A673 (cell line): Measurements from ENCODE around the gene GADD45GIP1. TPM values are rescaled to one million over a fixed set of nuclear protein-coding genes. Genes with fewer than 3 reads are reported as not detected.

Experiments
- BruUV-seq: library from RNA; stranded (reverse); fragments of 400-500 nt; replicated peaks from 2 replicates; lab custom pipeline; 2021; lab: Mats Ljungman, UMichigan
- CTCF ChIA-PET: fragments of 300-600 bp; sonication (Branson Sonifier 250); formaldehyde crosslinking; loops from one replicate; lab custom pipeline; 2022; ENCODE audit warnings: antibody characterized with exemption; lab: Charles Lee
- POLR2A ChIA-PET: fragments of 300-600 bp; sonication (Branson Sonifier 250); formaldehyde crosslinking; loops from one replicate; lab custom pipeline; 2022; ENCODE audit warnings: antibody characterized with exemption; ENCODE audit not compliant: low non-redundant PET; lab: Charles Lee
- DNase-seq: peaks from one replicate; pipeline ENCODE4 v3.0.0-alpha.2; 2015; ENCODE audit warnings: low spot score
- H3K27ac ChIP-seq: fragments of 200-600 bp; sonication (generic); 2 replicates; pipeline ENCODE4 v1.5.1; 2016; ENCODE audit warnings: mixed run types, low read depth, mild to moderate bottlenecking, mixed read lengths, antibody characterized with exemption, low read length; ENCODE audit not compliant: poor library complexity, severe bottlenecking
- H3K27me3 ChIP-seq: fragments of 200-600 bp; sonication (generic); replicated peaks from 2 replicates; pipeline ENCODE4 v1.6.1; 2017; ENCODE audit warnings: mixed run types, low read depth, mild to moderate bottlenecking, mixed read lengths, antibody characterized with exemption, low read length; ENCODE audit not compliant: insufficient read depth, poor library complexity
- H3K36me3 ChIP-seq: fragments of 200-600 bp; sonication (generic); 2 replicates; pipeline ENCODE4 v1.6.1; 2016; ENCODE audit warnings: mixed run types, mild to moderate bottlenecking, mixed read lengths, antibody characterized with exemption, low read length; ENCODE audit not compliant: insufficient read depth, poor library complexity, severe bottlenecking
- H3K4me1 ChIP-seq: fragments of 200-600 bp; sonication (generic); 2 replicates; pipeline ENCODE4 v1.6.1; 2017; ENCODE audit warnings: mixed run types, mild to moderate bottlenecking, mixed read lengths, antibody characterized with exemption, low read length; ENCODE audit not compliant: insufficient read depth, poor library complexity, severe bottlenecking
- H3K4me3 ChIP-seq: fragments of 200-600 bp; sonication (generic); 2 replicates; pipeline ENCODE4 v1.5.1; 2016; ENCODE audit warnings: low read depth, mixed run types, mild to moderate bottlenecking, mixed read lengths, low read length; ENCODE audit not compliant: poor library complexity, severe bottlenecking
- H3K9me3 ChIP-seq: fragments of 200-600 bp; sonication (generic); 2 replicates; pipeline ENCODE4 v1.6.1; 2016; ENCODE audit warnings: mixed run types, low read depth, mild to moderate bottlenecking, mixed read lengths, antibody characterized with exemption, low read length; ENCODE audit not compliant: poor library complexity, severe bottlenecking
- EZH2 ChIP-seq: fragments of 200-600 bp; sonication (generic); IDR thresholded peaks from 2 replicates; pipeline ENCODE4 v1.6.1; 2017; ENCODE audit warnings: borderline replicate concordance, low read depth, mild to moderate bottlenecking, mixed read lengths, antibody characterized with exemption, low read length; ENCODE audit not compliant: poor library complexity, severe bottlenecking
- intact Hi-C: fragments of 100-400 bp; cut with micrococcal nuclease; formaldehyde crosslinking; loops from one replicate; pipeline ENCODE4 v1.10.0; 2022; ENCODE audit not compliant: unreplicated experiment
- total RNA-seq: library from RNA; stranded (reverse); gene quantifications from 2 replicates; pipeline ENCODE4 v1.2.3, GENCODE V29; 2021
- TF ChIP-seq, protein P1 (sequence below): fragments of 300-800, 200-600 bp; sonication (generic); conservative IDR thresholded peaks from 2 replicates; pipeline ENCODE4 v1.5.1; 2017; ENCODE audit warnings: low read depth, mild to moderate bottlenecking, antibody characterized with exemption, low read length, moderate library complexity, mixed read lengths

GADD45GIP1 gene
- total RNA-seq, 1 experiment from 2014 or later, result 67.5 TPM

DNA sequence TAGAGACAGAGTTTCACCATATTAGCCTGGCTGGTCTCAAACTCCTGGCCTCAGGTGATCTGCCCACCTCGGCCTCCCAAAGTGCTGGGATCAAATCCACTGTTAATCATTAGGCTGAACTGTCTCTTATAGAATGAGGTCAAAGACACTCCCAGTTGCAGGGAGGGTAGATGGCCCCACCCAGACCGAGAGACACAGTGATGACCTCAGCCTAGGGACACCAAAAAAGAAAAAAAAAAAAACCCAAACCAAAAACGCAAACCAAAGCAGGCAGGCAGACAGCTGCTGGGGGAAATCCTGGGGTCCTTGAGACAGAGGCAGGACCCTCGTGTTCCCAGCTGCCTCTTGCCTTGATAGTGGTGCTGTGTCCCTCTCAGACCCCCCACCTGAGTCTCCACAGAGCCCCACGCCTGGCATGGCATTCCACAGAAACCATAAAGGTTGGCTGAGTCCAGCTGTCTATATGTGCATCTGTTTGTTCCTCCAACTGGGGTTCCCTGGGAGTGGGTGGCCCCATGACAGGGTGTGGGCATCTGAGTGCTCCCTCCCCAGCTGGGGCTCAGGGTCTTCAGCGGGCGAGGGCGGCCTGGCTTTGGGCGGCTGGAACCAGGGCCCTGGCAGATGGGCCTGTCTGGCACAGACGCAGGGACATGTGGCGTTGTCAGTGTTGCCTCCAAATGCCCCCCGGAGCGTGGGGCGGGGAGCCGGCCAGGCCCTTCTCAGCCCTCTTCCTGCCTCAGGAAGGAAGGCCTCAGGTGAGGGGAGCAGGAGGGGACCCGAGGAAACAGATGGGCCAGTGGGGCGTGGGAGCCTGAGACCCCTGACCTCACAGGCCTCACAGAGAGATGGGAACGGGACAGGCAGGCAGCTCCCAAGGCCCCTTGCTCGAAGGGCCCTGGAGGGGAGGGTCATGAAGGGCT is 17.5 kb upstream of the GADD45GIP1 start:
- DNase-seq, result no peak
- no TSS peak for BruUV-seq
- ChIA-PET CTCF (interaction anchor here (0.6 to 1.2 kb wide), 2 partner anchors 11 to 119 kb away, joined by 4 to 7 read pairs; no protein-coding TSS in a partner anchor), POLR2A (interaction anchor here (0.6 kb wide), 2 partner anchors 41 to 127 kb away, joined by 4 to 5 read pairs; partner anchors contain the start of gene FARSA)
- no peaks in the 10 kb centered on the region for H3K9me3 ChIP-seq
- H3K27me3 ChIP-seq, result no peaks in the 10 kb centered on the region
- no peaks in the 10 kb centered on the region for H3K36me3 ChIP-seq
- intact Hi-C loops, result loop anchor here (5.0 to 10.0 kb wide), 3 partner anchors 288 to 620 kb away; no protein-coding TSS in a partner anchor
- no peaks in the 10 kb centered on the region for H3K4me1 ChIP-seq
- no peak overlapping the region for H3K4me3 ChIP-seq
- H3K27ac ChIP-seq, result no peak overlapping the region
- TF ChIP-seq, protein P1, sequence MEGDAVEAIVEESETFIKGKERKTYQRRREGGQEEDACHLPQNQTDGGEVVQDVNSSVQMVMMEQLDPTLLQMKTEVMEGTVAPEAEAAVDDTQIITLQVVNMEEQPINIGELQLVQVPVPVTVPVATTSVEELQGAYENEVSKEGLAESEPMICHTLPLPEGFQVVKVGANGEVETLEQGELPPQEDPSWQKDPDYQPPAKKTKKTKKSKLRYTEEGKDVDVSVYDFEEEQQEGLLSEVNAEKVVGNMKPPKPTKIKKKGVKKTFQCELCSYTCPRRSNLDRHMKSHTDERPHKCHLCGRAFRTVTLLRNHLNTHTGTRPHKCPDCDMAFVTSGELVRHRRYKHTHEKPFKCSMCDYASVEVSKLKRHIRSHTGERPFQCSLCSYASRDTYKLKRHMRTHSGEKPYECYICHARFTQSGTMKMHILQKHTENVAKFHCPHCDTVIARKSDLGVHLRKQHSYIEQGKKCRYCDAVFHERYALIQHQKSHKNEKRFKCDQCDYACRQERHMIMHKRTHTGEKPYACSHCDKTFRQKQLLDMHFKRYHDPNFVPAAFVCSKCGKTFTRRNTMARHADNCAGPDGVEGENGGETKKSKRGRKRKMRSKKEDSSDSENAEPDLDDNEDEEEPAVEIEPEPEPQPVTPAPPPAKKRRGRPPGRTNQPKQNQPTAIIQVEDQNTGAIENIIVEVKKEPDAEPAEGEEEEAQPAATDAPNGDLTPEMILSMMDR, result no peak
- no peak for TF ChIP-seq EZH2

DNA sequence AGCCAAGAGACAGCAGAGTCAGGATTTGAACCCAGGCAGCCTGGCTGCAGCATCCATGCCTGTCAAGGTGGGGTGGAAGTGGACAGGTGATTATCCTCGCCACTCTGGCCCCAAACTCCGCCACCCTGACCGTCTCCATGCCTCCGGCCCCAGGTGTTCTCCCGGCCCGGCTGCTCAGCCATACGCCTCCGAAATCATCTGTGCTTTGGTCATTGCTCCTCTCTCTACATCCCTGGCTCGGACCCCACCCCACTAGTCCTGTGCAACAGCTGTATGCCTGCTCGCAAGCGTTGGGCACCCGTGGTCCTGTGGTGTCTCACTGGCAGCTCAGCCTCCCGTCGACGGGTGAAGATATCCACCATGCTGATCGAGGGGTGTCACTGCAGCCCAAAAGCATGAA is 16.2 kb upstream of the GADD45GIP1 start:
- intact Hi-C loops, result loop anchor here (10.0 kb wide), 2 partner anchors 462 to 622 kb away; no protein-coding TSS in a partner anchor
- Histone ChIP-seq H3K27ac (no peak overlapping the region), H3K4me1 (no peaks in the 10 kb centered on the region), H3K36me3 (no peaks in the 10 kb centered on the region), H3K4me3 (no peak overlapping the region), H3K27me3 (no peaks in the 10 kb centered on the region), H3K9me3 (no peaks in the 10 kb centered on the region)
- CTCF ChIA-PET, result interaction anchor here (1.2 kb wide), 1 partner anchor 121 kb away, joined by 7 read pairs; no protein-coding TSS in a partner anchor
- BruUV-seq, result no TSS peak
- TF ChIP-seq EZH2, result no peak
- TF ChIP-seq, protein P1, result no peak
- DNase-seq, result no peak
- POLR2A ChIA-PET, result interaction anchor here (0.7 kb wide), 1 partner anchor 173 kb away, joined by 3 read pairs; no protein-coding TSS in a partner anchor

DNA sequence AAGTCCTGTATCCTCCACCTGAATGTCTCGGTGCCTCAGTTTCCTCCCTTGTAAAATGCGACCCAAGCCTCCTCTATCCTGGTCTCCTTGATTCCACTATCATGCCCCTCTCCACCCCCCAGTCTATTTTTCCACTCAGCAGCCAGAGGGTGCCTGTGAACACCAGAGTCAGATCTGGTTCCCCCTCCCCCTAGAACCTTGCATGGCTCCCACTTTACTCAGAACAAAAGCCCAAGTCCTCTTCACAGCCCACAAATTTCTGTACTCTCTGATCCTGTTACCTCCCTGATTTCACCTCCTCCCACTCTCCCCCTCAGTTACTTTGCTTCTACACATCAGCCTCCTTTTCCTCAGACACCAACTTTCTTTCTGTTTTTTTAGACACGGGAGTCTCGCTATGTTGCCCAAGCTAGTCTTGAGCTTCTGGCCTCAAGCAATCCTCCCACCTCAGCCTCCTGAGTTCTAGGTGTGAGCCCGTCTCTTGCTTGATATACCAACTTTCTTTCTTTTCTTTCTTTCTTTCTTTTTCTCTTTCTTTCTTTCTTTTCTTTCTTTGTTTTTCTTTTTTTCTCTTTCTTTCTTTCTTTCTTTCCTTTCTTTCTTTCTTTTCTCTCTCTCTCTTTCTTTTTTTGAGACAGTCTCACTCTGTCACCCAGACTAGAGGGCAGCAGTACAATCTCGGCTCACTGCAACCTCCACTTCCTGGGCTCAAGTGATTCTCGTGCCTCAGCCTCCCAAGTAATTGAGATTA is 13.2 kb upstream of the GADD45GIP1 start:
- H3K36me3 ChIP-seq, result no peaks in the 10 kb centered on the region
- no peak for DNase-seq
- no peak overlapping the region for H3K4me3 ChIP-seq
- H3K27me3 ChIP-seq, result no peaks in the 10 kb centered on the region
- TF ChIP-seq, protein P1, result no peak
- no peak for TF ChIP-seq EZH2
- no peak overlapping the region for H3K27ac ChIP-seq
- H3K9me3 ChIP-seq, result no peaks in the 10 kb centered on the region
- no TSS peak for BruUV-seq
- peaks cover 3% of the 10 kb centered on the region for H3K4me1 ChIP-seq
- intact Hi-C loops, result loop anchor here (10.0 kb wide), 2 partner anchors 465 to 625 kb away; no protein-coding TSS in a partner anchor
- ChIA-PET POLR2A (no interaction called here), CTCF (no interaction called here)
